Measurements from ENCODE around the gene ZNF516.

Gene ZNF516

GRCh38 chr18:76412010-76412817 lies 82.8 kb downstream of the ZNF516 start:
- H3K4me3 ChIP-seq (ENCODE audit: low read length) = no peak overlapping the region
- no peak for DNase-seq (ENCODE audit: low read depth, low spot score)

- no peak for DNase-seq (ENCODE audit: low read depth, low spot score)
- H3K4me3 ChIP-seq (ENCODE audit: low read length) = no peak overlapping the region
These were observed 84.2 kb downstream of the ZNF516 start for GRCh38 chr18:76410660-76411417.

- H3K4me3 ChIP-seq (ENCODE audit: low read length) = no peak overlapping the region
These were observed 85.0 kb downstream of the ZNF516 start for GRCh38 chr18:76410033-76410432.

GRCh38 chr18:76408480-76409067 lies 86.5 kb downstream of the ZNF516 start:
- H3K4me3 ChIP-seq (ENCODE audit: low read length) = no peak overlapping the region
- no peak for DNase-seq (ENCODE audit: low read depth, low spot score)

More at GRCh38 chr18:76410033-76410432, 85.0 kb downstream of the ZNF516 start:
- DNase-seq (ENCODE audit: low read depth, low spot score) = no peak

- no peak overlapping the region for H3K4me3 ChIP-seq (ENCODE audit: low read length)
- DNase-seq (ENCODE audit: low read depth, low spot score) = no peak
These were observed 87.4 kb downstream of the ZNF516 start for GRCh38 chr18:76407681-76408080.

- H3K4me3 ChIP-seq (ENCODE audit: low read length) = no peak overlapping the region
- no peak for DNase-seq (ENCODE audit: low read depth, low spot score)
These were observed 88.3 kb downstream of the ZNF516 start for GRCh38 chr18:76406791-76407190.

- H3K4me3 ChIP-seq (ENCODE audit: low read length) = no peak overlapping the region
- no peak for DNase-seq (ENCODE audit: low read depth, low spot score)
These were observed 89.2 kb downstream of the ZNF516 start for GRCh38 chr18:76405681-76406356.

- H3K4me3 ChIP-seq (ENCODE audit: low read length) = no peak overlapping the region
- no peak for DNase-seq (ENCODE audit: low read depth, low spot score)
These were observed 89.8 kb downstream of the ZNF516 start for GRCh38 chr18:76405280-76405679.

- no peak for DNase-seq (ENCODE audit: low read depth, low spot score)
- no peak overlapping the region for H3K4me3 ChIP-seq (ENCODE audit: low read length)
These were observed 90.7 kb downstream of the ZNF516 start for GRCh38 chr18:76404345-76404831.

GRCh38 chr18:76402026-76402990 lies 92.7 kb downstream of the ZNF516 start:
- no peak for DNase-seq (ENCODE audit: low read depth, low spot score)
- no peak overlapping the region for H3K4me3 ChIP-seq (ENCODE audit: low read length)

- DNase-seq (ENCODE audit: low read depth, low spot score) = no peak
- no peak overlapping the region for H3K4me3 ChIP-seq (ENCODE audit: low read length)
These were observed 93.5 kb downstream of the ZNF516 start for GRCh38 chr18:76401498-76401897.

- no peak for DNase-seq (ENCODE audit: low read depth, low spot score)
These were observed 95.2 kb downstream of the ZNF516 start for GRCh38 chr18:76399613-76400391.

GRCh38 chr18:76398896-76399612 lies 96.0 kb downstream of the ZNF516 start:
- peak; percentile 43 for DNase-seq (ENCODE audit: low read depth, low spot score)

More at GRCh38 chr18:76399613-76400391, 95.2 kb downstream of the ZNF516 start:
- H3K4me3 ChIP-seq (ENCODE audit: low read length) = no peak overlapping the region

GRCh38 chr18:76398295-76398694 lies 96.7 kb downstream of the ZNF516 start:
- DNase-seq (ENCODE audit: low read depth, low spot score) = no peak
- no peak overlapping the region for H3K4me3 ChIP-seq (ENCODE audit: low read length)

More at GRCh38 chr18:76398896-76399612, 96.0 kb downstream of the ZNF516 start:
- no peak overlapping the region for H3K4me3 ChIP-seq (ENCODE audit: low read length)

- no peak overlapping the region for H3K4me3 ChIP-seq (ENCODE audit: low read length)
- DNase-seq (ENCODE audit: low read depth, low spot score) = no peak
These were observed 97.4 kb downstream of the ZNF516 start for GRCh38 chr18:76397631-76398030.

- H3K4me3 ChIP-seq (ENCODE audit: low read length) = no peak overlapping the region
- no peak for DNase-seq (ENCODE audit: low read depth, low spot score)
These were observed 98.2 kb downstream of the ZNF516 start for GRCh38 chr18:76396792-76397191.

- no peak for DNase-seq (ENCODE audit: low read depth, low spot score)
- no peak overlapping the region for H3K4me3 ChIP-seq (ENCODE audit: low read length)
These were observed 99.4 kb downstream of the ZNF516 start for GRCh38 chr18:76395609-76396008.

Measured in Jurkat, Clone E6-1 (cell line).